Ramos (cell line): Measurements from ENCODE around the gene ASAP2.

Source experiments
- in situ Hi-C: fragments of 300-500 bp; cut with MboI; formaldehyde crosslinking; loops from one replicate; pipeline ENCODE4 v1.14.3; 2022; ENCODE audit warnings: low sequenced_read_pairs; ENCODE audit not compliant: unreplicated experiment

The ASAP2 gene

DNA sequence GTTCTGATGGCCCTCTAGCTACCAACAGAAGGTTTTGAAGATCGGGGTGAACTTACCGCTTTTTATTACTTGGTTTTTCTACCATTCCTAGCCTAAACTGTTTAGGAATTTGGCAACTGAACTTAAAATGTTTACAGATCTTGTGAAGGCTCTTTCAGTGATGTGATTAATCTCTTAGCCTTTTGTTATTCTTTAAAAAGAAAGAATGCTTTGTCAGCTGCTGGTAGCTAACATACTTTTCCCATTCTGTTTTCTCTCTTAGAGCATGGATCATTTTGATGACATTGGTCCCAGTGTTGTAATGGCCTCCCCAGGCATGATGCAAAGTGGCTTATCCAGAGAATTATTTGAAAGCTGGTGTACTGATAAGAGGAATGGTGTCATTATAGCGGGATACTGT is 234.9 kb downstream of the ASAP2 start:
- in situ Hi-C loops: no loop called here

- in situ Hi-C loops: no loop called here
Measured at GRCh38 chr2:9443526-9443925, 236.9 kb downstream of the ASAP2 start.

DNA sequence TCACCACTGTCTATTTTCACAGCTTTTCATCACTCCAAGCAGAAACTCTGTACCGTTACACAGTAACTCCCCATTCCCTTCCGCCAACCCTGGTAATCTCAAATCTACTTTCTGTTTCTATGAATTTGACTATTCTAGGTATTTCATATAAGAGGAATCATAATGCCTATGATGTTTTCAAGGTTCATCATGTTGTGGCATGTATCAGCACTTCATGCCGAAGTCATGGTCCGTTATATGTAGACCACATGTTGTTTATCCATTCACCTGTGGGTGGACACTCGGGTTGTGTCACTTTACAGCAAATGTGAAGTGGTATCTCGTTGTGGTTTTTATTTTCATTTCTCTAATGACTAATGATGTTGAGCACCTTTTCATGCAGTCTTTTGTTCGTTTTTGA is 238.5 kb downstream of the ASAP2 start:
- in situ Hi-C loops: no loop called here

- in situ Hi-C loops: no loop called here
Measured at GRCh38 chr2:9451231-9451630, 244.6 kb downstream of the ASAP2 start.
